ENCODE results near the gene MESD. TPM values are rescaled to one million over a fixed set of nuclear protein-coding genes. Genes with fewer than 3 reads are reported as not detected.

Gene MESD
- total and polyA plus RNA-seq, 2 of the 4 experiments (the other 2 are of a cell fraction), result 10.0 to 14.0 TPM

DNA sequence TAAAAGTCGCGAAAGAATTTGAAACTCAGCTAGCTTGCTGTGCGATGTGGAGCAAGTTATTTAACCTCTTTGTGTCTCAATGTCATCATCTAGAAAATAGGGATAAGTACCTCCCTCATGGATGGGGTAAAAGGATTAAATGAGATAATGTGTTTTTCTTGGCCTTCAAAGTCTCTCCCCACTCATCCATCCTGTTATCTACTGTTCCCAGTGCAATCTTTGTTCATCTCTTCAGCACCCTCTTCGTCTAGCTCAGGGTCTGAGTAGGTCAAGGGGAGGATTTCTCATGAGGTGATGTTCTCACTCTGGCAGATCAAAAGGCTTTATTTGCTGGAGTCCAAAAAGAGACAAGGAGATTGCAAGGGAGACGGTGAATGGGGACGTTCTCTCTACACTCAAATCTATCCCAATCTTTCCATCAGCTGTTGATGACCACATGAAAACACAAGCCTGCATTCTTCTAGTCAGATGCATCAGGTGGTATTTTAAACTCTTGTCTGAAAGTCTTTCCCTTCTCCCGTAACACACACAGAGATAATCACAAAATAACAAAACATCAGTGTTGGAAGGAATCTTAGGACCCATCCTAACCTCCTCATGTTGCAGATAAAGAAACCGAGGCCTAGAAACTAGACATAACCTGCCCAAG, 1.3 kb downstream of the MESD start:
- H3K27ac ChIP-seq (ENCODE audit: insufficient read depth, low read length), result no peak overlapping the region
- dilution Hi-C loops (cut with HindIII; ENCODE audit: low sequenced_read_pairs, unreplicated experiment), result no loop called here
- H2BK5ac ChIP-seq (ENCODE audit: low read depth, low read length, poor library complexity, severe bottlenecking), result no peak overlapping the region
- H3K14ac ChIP-seq (replicated peaks; ENCODE audit: low read depth, low read length), result peak overlapping the region; percentile 84; the same call in 1 of the 2 replicates
- TF ChIP-seq, protein P1, sequence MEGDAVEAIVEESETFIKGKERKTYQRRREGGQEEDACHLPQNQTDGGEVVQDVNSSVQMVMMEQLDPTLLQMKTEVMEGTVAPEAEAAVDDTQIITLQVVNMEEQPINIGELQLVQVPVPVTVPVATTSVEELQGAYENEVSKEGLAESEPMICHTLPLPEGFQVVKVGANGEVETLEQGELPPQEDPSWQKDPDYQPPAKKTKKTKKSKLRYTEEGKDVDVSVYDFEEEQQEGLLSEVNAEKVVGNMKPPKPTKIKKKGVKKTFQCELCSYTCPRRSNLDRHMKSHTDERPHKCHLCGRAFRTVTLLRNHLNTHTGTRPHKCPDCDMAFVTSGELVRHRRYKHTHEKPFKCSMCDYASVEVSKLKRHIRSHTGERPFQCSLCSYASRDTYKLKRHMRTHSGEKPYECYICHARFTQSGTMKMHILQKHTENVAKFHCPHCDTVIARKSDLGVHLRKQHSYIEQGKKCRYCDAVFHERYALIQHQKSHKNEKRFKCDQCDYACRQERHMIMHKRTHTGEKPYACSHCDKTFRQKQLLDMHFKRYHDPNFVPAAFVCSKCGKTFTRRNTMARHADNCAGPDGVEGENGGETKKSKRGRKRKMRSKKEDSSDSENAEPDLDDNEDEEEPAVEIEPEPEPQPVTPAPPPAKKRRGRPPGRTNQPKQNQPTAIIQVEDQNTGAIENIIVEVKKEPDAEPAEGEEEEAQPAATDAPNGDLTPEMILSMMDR (conservative IDR thresholded peaks at IDR 0.05; ENCODE audit: low read depth, low read length), result no peak
- TF ChIP-seq POLR2A (IDR thresholded peaks at IDR 0.05; ENCODE audit: low read depth, low read length), result no peak
- TF ChIP-seq MAFK (IDR thresholded peaks at IDR 0.05; ENCODE audit: low read depth, low read length), result no peak
- no peak for TF ChIP-seq SMC3 (IDR thresholded peaks at IDR 0.05; ENCODE audit: low read depth, low read length)
- TF ChIP-seq RFX5 (IDR thresholded peaks at IDR 0.05; ENCODE audit: low read depth, low read length), result no peak
- TF ChIP-seq CHD1 (IDR thresholded peaks at IDR 0.05; ENCODE audit: low read depth, low read length), result no peak
- no peak for TF ChIP-seq RCOR1 (IDR thresholded peaks at IDR 0.05; ENCODE audit: insufficient replicate concordance, low read length)
- TF ChIP-seq FOS (IDR thresholded peaks at IDR 0.05; ENCODE audit: low read depth, low read length), result no peak
- no peak for TF ChIP-seq MAZ (IDR thresholded peaks at IDR 0.05; ENCODE audit: borderline replicate concordance, low read depth, low read length)
- no peak for TF ChIP-seq CEBPB (IDR thresholded peaks at IDR 0.05; ENCODE audit: low read depth, low read length)
- TF ChIP-seq RAD21 (IDR thresholded peaks at IDR 0.05; ENCODE audit: low read length), result no peak
- TF ChIP-seq, protein P2, sequence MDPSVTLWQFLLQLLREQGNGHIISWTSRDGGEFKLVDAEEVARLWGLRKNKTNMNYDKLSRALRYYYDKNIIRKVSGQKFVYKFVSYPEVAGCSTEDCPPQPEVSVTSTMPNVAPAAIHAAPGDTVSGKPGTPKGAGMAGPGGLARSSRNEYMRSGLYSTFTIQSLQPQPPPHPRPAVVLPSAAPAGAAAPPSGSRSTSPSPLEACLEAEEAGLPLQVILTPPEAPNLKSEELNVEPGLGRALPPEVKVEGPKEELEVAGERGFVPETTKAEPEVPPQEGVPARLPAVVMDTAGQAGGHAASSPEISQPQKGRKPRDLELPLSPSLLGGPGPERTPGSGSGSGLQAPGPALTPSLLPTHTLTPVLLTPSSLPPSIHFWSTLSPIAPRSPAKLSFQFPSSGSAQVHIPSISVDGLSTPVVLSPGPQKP (IDR thresholded peaks at IDR 0.05; ENCODE audit: borderline replicate concordance, low read depth, low read length), result no peak
- no peak for TF ChIP-seq BHLHE40 (IDR thresholded peaks at IDR 0.05; ENCODE audit: low read depth, low read length)
- TF ChIP-seq, protein P3, sequence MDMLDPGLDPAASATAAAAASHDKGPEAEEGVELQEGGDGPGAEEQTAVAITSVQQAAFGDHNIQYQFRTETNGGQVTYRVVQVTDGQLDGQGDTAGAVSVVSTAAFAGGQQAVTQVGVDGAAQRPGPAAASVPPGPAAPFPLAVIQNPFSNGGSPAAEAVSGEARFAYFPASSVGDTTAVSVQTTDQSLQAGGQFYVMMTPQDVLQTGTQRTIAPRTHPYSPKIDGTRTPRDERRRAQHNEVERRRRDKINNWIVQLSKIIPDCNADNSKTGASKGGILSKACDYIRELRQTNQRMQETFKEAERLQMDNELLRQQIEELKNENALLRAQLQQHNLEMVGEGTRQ (IDR thresholded peaks at IDR 0.05; ENCODE audit: low read depth, low read length), result no peak
- no peak for TF ChIP-seq MXI1 (IDR thresholded peaks at IDR 0.05; ENCODE audit: borderline replicate concordance, low read depth, low read length)
- no peak for TF ChIP-seq NFE2L2 (IDR thresholded peaks at IDR 0.05; ENCODE audit: low read depth, low read length)
- WGBS, 2 experiments (ENCODE audit: extremely low coverage in 2 of 2, insufficient read length in 1 of 2), result no CpG with 5 or more reads among the region's 8 CpGs
- H3K18ac ChIP-seq (ENCODE audit: low read depth, low read length), result no peak overlapping the region
- no peak overlapping the region for H2AK9ac ChIP-seq (replicated peaks; ENCODE audit: low read depth, low read length, poor library complexity)
- no peak for DNase-seq
- H4K91ac ChIP-seq (ENCODE audit: insufficient read depth, low read depth, low read length), result no peak overlapping the region
- ChIA-PET CTCF (no interaction called here), POLR2A (ENCODE audit: unreplicated experiment) (no interaction called here)
- H3K36me3 ChIP-seq (ENCODE audit: control insufficient read depth, insufficient read depth, low read length), result no peaks in the 10 kb centered on the region
- no peak overlapping the region for H2BK20ac ChIP-seq (ENCODE audit: low read depth, low read length)
- H3K4me2 ChIP-seq (ENCODE audit: low read depth, low read length), result peak overlapping the region; percentile 99
- H2AFZ ChIP-seq (replicated peaks; ENCODE audit: low read length, poor library complexity), result no peak overlapping the region
- H3K4me1 ChIP-seq (ENCODE audit: control insufficient read depth, insufficient read depth, low read length), result peaks cover 6% of the 10 kb centered on the region
- intact Hi-C loops (cut with micrococcal nuclease), result no loop called here
- peak overlapping the region; percentile 73 for H3K4me3 ChIP-seq (ENCODE audit: insufficient read depth, low read depth, low read length)
- no peaks in the 10 kb centered on the region for H3K27me3 ChIP-seq (ENCODE audit: control insufficient read depth, insufficient read depth, low read length)
- H4K8ac ChIP-seq (ENCODE audit: low read depth in 2 of 2, low read length in 2 of 2), result no peak overlapping the region
- peak overlapping the region; percentile 93 for H3K9ac ChIP-seq (ENCODE audit: low read depth, low read length)
- H3K79me1 ChIP-seq (ENCODE audit: low read depth in 1 of 2, low read length in 2 of 2), result peaks cover 13 to 58% of the 10 kb centered on the region in 2 experiments
- no peak overlapping the region for H3K56ac ChIP-seq (ENCODE audit: extremely low read depth, insufficient read depth, low read length)
- peaks cover 22% of the 10 kb centered on the region; the same call in 1 of the 2 replicates for H4K20me1 ChIP-seq (ENCODE audit: insufficient read depth, low read length)
- no peaks in the 10 kb centered on the region for H3K9me3 ChIP-seq (ENCODE audit: control insufficient read depth, insufficient read depth, low read length)
- H2AK5ac ChIP-seq (ENCODE audit: low read depth, low read length), result no peak overlapping the region
- BruUV-seq (replicated peaks), result no TSS peak
- no peak overlapping the region for H2BK15ac ChIP-seq (ENCODE audit: low read depth, low read length)
- ATAC-seq (ENCODE audit: low read depth), result no peak
- in situ Hi-C loops (cut with MboI; ENCODE audit: low sequenced_read_pairs), result no loop called here
- H3K9me1 ChIP-seq (ENCODE audit: insufficient read depth, low read length), result peaks cover 23% of the 10 kb centered on the region
- peak overlapping the region; percentile 33; the same call in 1 of the 2 replicates for H4K5ac ChIP-seq (ENCODE audit: low read depth, low read length)
- H2BK120ac ChIP-seq (ENCODE audit: low read depth, low read length), result no peak overlapping the region
- peak overlapping the region; percentile 18; the same call in 1 of the 2 replicates for H3K4ac ChIP-seq (ENCODE audit: low read depth, low read length)
- H3K23ac ChIP-seq (ENCODE audit: low read depth, low read length), result peak overlapping the region; percentile 77

Measured in IMR-90 (cell line).